CD8-positive, alpha-beta memory T cell (primary cell): ENCODE data around the gene NUBP1. TPM values are rescaled to one million over a fixed set of nuclear protein-coding genes. Genes with fewer than 3 reads are reported as not detected.
A peak's percentile ranks its signal among the peaks of the same experiment; 100 is the strongest.
"Not testable (repeated sequence)": the region's sequence is repeated elsewhere in the genome, so short reads cannot be mapped to it uniquely, and the experiment has no call there.

ENCODE experiments used
- CTCF ChIA-PET: fragments of 350-600 bp; sonication (Branson Sonifier 250); formaldehyde crosslinking; loops from one replicate; lab custom pipeline; 2021; ENCODE audit warnings: antibody characterized with exemption; lab: Charles Lee
- POLR2A ChIA-PET: fragments of 350-600 bp; sonication (Branson Sonifier 250); formaldehyde crosslinking; loops from one replicate; lab custom pipeline; 2021; ENCODE audit warnings: antibody characterized with exemption; lab: Charles Lee
- DNase-seq, 5 donors: peaks; one replicate each; pipeline versions ENCODE4 v3.0.0 to v3.0.0-alpha.2; 2020 to 2022; ENCODE audit warnings: mixed read lengths in 1 of 5
- H3K27ac ChIP-seq: one replicate; pipeline ENCODE4 v1.7.0; 2013; ENCODE audit warnings: low read depth, mild to moderate bottlenecking, low read length, moderate library complexity
- H3K27me3 ChIP-seq: 2 replicates; pipeline ENCODE4 v1.7.0; 2013; ENCODE audit warnings: low read length, mild to moderate bottlenecking; ENCODE audit not compliant: insufficient read depth, poor library complexity, severe bottlenecking
- H3K36me3 ChIP-seq: 2 replicates; pipeline ENCODE4 v1.7.0; 2013; ENCODE audit warnings: mild to moderate bottlenecking, low read length, moderate library complexity; ENCODE audit not compliant: insufficient read depth
- H3K4me1 ChIP-seq: 2 replicates; pipeline ENCODE4 v1.7.0; 2013; ENCODE audit warnings: mild to moderate bottlenecking, low read length, moderate library complexity; ENCODE audit not compliant: insufficient read depth
- H3K4me3 ChIP-seq: 2 replicates; pipeline ENCODE4 v1.7.0; 2013; ENCODE audit warnings: mild to moderate bottlenecking, low read length
- H3K9me3 ChIP-seq: 2 replicates; pipeline ENCODE4 v1.7.0; 2013; ENCODE audit warnings: mild to moderate bottlenecking, low read length
- H3K27ac Mint-ChIP-seq, 8 donors: one replicate each; pipeline ENCODE4 v1.8.0; 2020 to 2021; ENCODE audit warnings: mixed read lengths in 8 of 8, mild to moderate bottlenecking in 6 of 8, inconsistent platforms in 3 of 8, moderate library complexity in 3 of 8
- H3K27me3 Mint-ChIP-seq, 2 donors: one replicate each; pipeline ENCODE4 v1.8.0; 2020 to 2021; ENCODE audit warnings: mixed read lengths in 2 of 2, mild to moderate bottlenecking in 1 of 2, moderate library complexity in 1 of 2
- H3K36me3 Mint-ChIP-seq, 3 donors: one replicate each; pipeline ENCODE4 v1.8.0; 2020 to 2021; ENCODE audit warnings: mixed read lengths in 3 of 3, inconsistent platforms in 1 of 3, mild to moderate bottlenecking in 1 of 3
- H3K4me1 Mint-ChIP-seq, 3 donors: one replicate each; pipeline ENCODE4 v1.8.0; 2020 to 2021; ENCODE audit warnings: mixed read lengths in 3 of 3, inconsistent platforms in 1 of 3, mild to moderate bottlenecking in 1 of 3
- H3K4me3 Mint-ChIP-seq, 7 donors: one replicate each; pipeline ENCODE4 v1.8.0; 2020 to 2021; ENCODE audit warnings: mixed read lengths in 7 of 7, mild to moderate bottlenecking in 6 of 7, moderate library complexity in 4 of 7, inconsistent platforms in 2 of 7
- H3K9me3 Mint-ChIP-seq, 5 donors: one replicate each; pipeline ENCODE4 v1.8.0; 2020 to 2022; ENCODE audit warnings: mixed read lengths in 5 of 5, mild to moderate bottlenecking in 3 of 5, moderate library complexity in 2 of 5, inconsistent platforms in 1 of 5
- polyA plus RNA-seq: library from polyadenylated mRNA; unstranded; fragments of 300-500 nt; fragmentation: Illumina TruSeq; gene quantifications from one replicate; pipeline ENCODE4 v1.2.3, GENCODE V29; 2021
- total RNA-seq, 2 experiments: library from RNA; stranded (reverse); gene quantifications; one replicate each; pipeline ENCODE4 v1.2.3, GENCODE V29; 2021

Gene NUBP1
- total and polyA plus RNA-seq, 3 experiments from 2014 or later, result 30.9 to 43.5 (median 41.3) TPM

DNA sequence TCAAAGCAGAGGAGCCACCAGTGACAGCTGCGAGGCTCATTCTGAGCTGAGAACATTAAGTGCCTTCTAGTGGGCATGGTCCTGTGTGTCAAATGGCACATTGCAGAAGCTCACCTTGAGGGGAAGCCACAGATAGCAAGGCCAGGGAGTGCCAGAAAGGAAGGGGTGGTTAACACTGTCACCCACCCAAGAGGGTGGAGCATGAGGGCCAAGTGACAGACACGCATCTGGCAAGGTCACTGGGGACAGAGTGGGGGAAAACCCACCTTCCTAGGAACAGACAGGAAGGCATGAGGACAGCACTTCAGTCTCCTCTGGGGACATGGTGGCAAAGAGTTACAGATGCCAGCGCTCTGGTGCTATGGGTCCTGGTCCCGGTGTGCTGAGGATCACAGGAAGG is 22.1 kb downstream of the NUBP1 start:
- Histone ChIP-seq H3K4me1 (peaks cover 25% of the 10 kb centered on the region), H3K27ac (no peak overlapping the region), H3K9me3 (no peaks in the 10 kb centered on the region), H3K36me3 (peaks cover 23% of the 10 kb centered on the region), H3K4me3 (no peak overlapping the region), H3K27me3 (no peaks in the 10 kb centered on the region)
- Mint-ChIP-seq H3K27ac (peak overlapping the region; percentile 64 to 100 (median 92)), H3K9me3 (no peaks in the 10 kb centered on the region), H3K27me3 (no peaks in the 10 kb centered on the region), H3K4me3 (peak overlapping the region; percentile 2 to 87 (median 67)), H3K4me1 (peaks cover 35 to 42% (median 36%) of the 10 kb centered on the region in 3 donors), H3K36me3 (peaks cover 18 to 73% (median 18%) of the 10 kb centered on the region in 3 donors)
- peak in 4 of 5 donors; percentile 16 to 66 (median 53) for DNase-seq
- POLR2A ChIA-PET, result no interaction called here
- CTCF ChIA-PET, result no interaction called here

DNA sequence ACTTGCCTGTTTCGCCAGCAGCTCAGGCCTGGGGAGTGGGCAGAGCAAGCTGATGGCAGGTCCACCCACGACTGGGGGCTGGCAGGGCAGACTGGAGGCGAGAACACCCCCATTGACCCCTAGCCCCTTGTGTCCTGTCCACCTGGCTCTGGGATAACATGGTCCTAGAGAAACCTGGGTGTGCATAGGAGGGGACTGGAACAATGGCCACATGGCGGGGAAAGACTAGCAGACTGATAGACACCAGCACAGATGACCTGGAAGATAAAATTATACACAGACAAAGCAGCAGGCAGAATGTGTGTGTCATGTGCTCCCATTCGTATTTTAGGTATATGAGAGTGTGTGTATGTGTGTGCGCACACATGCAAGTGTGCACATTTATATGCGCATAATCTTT is 23.5 kb downstream of the NUBP1 start:
- DNase-seq, result no peak
- Mint-ChIP-seq H3K9me3 (no peaks in the 10 kb centered on the region), H3K27ac (peak overlapping the region in 6 of 8 donors; percentile 61 to 97 (median 76)), H3K36me3 (peaks cover 12 to 59% (median 15%) of the 10 kb centered on the region in 3 donors), H3K4me1 (peaks cover 41 to 51% (median 47%) of the 10 kb centered on the region in 3 donors), H3K27me3 (no peaks in the 10 kb centered on the region), H3K4me3 (no peak overlapping the region)
- H3K36me3 ChIP-seq, result peaks cover 13% of the 10 kb centered on the region
- no peak overlapping the region for H3K27ac ChIP-seq
- H3K4me1 ChIP-seq, result peaks cover 30% of the 10 kb centered on the region
- H3K9me3 ChIP-seq, result no peaks in the 10 kb centered on the region
- CTCF ChIA-PET, result no interaction called here
- H3K27me3 ChIP-seq, result no peaks in the 10 kb centered on the region
- POLR2A ChIA-PET, result no interaction called here
- H3K4me3 ChIP-seq, result no peak overlapping the region

- Mint-ChIP-seq H3K4me3 (no peak overlapping the region), H3K9me3 (no peaks in the 10 kb centered on the region), H3K27me3 (no peaks in the 10 kb centered on the region), H3K36me3 (peaks cover 2 to 37% (median 7%) of the 10 kb centered on the region in 3 donors), H3K4me1 (peaks cover 30 to 39% (median 36%) of the 10 kb centered on the region in 3 donors), H3K27ac (peak overlapping the region in 2 of 8 donors; percentile 57 to 78)
- Histone ChIP-seq H3K4me3 (no peak overlapping the region), H3K9me3 (no peaks in the 10 kb centered on the region), H3K36me3 (no peaks in the 10 kb centered on the region), H3K4me1 (peaks cover 30% of the 10 kb centered on the region), H3K27ac (no peak overlapping the region), H3K27me3 (no peaks in the 10 kb centered on the region)
- ChIA-PET POLR2A (no interaction called here), CTCF (no interaction called here)
- no peak for DNase-seq
Observed at GRCh38 chr16:10769381-10769780, 25.7 kb downstream of the NUBP1 start.

DNA sequence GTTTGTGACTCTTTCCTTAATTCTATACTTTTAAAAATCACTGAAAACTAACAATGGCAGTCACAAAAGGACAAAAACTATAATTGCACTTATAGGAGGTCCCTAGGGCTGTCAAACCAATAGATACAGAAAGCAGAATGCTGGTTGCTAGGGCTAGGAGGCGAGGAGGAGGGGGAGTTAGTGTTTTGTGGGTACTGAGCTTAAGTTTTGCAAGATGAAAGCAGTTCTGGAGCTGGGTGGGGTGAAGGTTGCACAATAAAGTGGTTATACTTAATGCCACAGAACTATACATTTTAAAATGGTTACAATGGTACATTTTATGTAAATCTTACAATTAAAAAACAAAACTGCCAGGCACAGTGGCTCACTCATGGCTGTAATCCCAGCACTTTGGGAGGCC is 27.3 kb downstream of the NUBP1 start:
- H3K9me3 ChIP-seq, result no peaks in the 10 kb centered on the region
- peaks cover 20 to 30% (median 26%) of the 10 kb centered on the region in 3 donors for H3K4me1 Mint-ChIP-seq
- no peak overlapping the region for H3K4me3 ChIP-seq
- CTCF ChIA-PET, result interaction anchor here (0.7 kb wide), 1 partner anchor 149 kb away, joined by 3 read pairs; no protein-coding TSS in a partner anchor
- peak overlapping the region in 3 of 7 donors; percentile 22 to 48 (median 37) for H3K4me3 Mint-ChIP-seq
- peak in 2 of 5 donors; percentile 35 to 52 for DNase-seq
- H3K27ac ChIP-seq, result no peak overlapping the region
- peaks cover 17% of the 10 kb centered on the region for H3K4me1 ChIP-seq
- POLR2A ChIA-PET, result no interaction called here
- no peaks in the 10 kb centered on the region for H3K36me3 ChIP-seq
- H3K27ac Mint-ChIP-seq, result peak overlapping the region in 7 of 8 donors; percentile 25 to 88 (median 81)
- no peaks in the 10 kb centered on the region for H3K27me3 ChIP-seq
- peaks cover 0 to 29% (median 6%) of the 10 kb centered on the region in 3 donors for H3K36me3 Mint-ChIP-seq
- H3K27me3 Mint-ChIP-seq, result no peaks in the 10 kb centered on the region
- H3K9me3 Mint-ChIP-seq, result no peaks in the 10 kb centered on the region

GRCh38 chr16:10776280-10776679 is 32.6 kb downstream of the NUBP1 start:
- H3K27me3 Mint-ChIP-seq, result peaks cover 0 to 1% of the 10 kb centered on the region in 2 donors
- H3K4me3 Mint-ChIP-seq, result peak overlapping the region in 5 of 7 donors; percentile 6 to 74 (median 53)
- ChIA-PET CTCF (no interaction called here), POLR2A (no interaction called here)
- no peaks in the 10 kb centered on the region for H3K36me3 ChIP-seq
- peaks cover under 1% of the 10 kb centered on the region for H3K4me1 ChIP-seq
- H3K36me3 Mint-ChIP-seq, result no peaks in the 10 kb centered on the region
- DNase-seq, result peak in 2 of 5 donors; percentile 33 to 55
- no peak overlapping the region for H3K4me3 ChIP-seq
- H3K27ac ChIP-seq, result no peak overlapping the region
- H3K9me3 Mint-ChIP-seq, result no peaks in the 10 kb centered on the region
- no peaks in the 10 kb centered on the region for H3K27me3 ChIP-seq
- H3K9me3 ChIP-seq, result no peaks in the 10 kb centered on the region
- H3K27ac Mint-ChIP-seq, result peak overlapping the region in 7 of 8 donors; percentile 12 to 89 (median 74)
- peaks cover 9 to 21% (median 20%) of the 10 kb centered on the region in 3 donors for H3K4me1 Mint-ChIP-seq

DNA sequence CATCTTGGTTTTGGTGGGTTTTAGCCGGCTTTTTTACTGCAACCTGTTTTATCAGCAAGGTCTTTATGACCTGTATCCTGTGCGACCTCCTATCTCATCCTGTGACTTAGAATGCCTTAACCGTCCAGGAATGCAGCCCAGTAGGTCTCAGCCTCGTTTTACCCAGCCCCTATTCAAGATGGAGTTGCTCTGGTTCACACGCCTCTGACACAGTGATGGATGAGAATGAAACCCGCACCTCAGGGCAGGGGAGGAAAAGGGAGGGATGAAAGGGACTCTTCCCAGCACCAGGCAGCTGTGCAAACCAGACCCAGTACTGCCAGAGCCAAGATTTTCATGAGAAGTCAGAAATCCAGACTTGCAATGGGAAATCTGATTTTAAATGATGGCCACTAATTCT is 33.3 kb downstream of the NUBP1 start:
- H3K36me3 Mint-ChIP-seq, H3K4me1 ChIP-seq, DNase-seq, H3K4me3 ChIP-seq, H3K27ac ChIP-seq, H3K27me3 ChIP-seq, H3K27me3 Mint-ChIP-seq, CTCF ChIA-PET, POLR2A ChIA-PET, H3K9me3 Mint-ChIP-seq, H3K4me3 Mint-ChIP-seq, H3K36me3 ChIP-seq, H3K9me3 ChIP-seq: not testable (repeated sequence)
- H3K27ac Mint-ChIP-seq, result peak overlapping the region in 1 of 8 donors; percentile 35
- peaks cover 9 to 16% (median 14%) of the 10 kb centered on the region in 3 donors for H3K4me1 Mint-ChIP-seq

GRCh38 chr16:10777356-10777755 is 33.7 kb downstream of the NUBP1 start:
- no peaks in the 10 kb centered on the region for H3K27me3 ChIP-seq
- no peak for DNase-seq
- ChIA-PET POLR2A (no interaction called here), CTCF (no interaction called here)
- Mint-ChIP-seq H3K36me3 (no peaks in the 10 kb centered on the region), H3K27me3 (peaks cover 0 to 1% of the 10 kb centered on the region in 2 donors), H3K9me3 (no peaks in the 10 kb centered on the region), H3K4me3 (no peak overlapping the region), H3K27ac (no peak overlapping the region), H3K4me1 (peaks cover 9 to 16% (median 14%) of the 10 kb centered on the region in 3 donors)
- no peak overlapping the region for H3K4me3 ChIP-seq
- no peaks in the 10 kb centered on the region for H3K4me1 ChIP-seq
- H3K27ac ChIP-seq, result no peak overlapping the region
- no peaks in the 10 kb centered on the region for H3K36me3 ChIP-seq
- H3K9me3 ChIP-seq, result no peaks in the 10 kb centered on the region

- H3K9me3 Mint-ChIP-seq, H3K27me3 ChIP-seq, H3K4me3 ChIP-seq, H3K27ac Mint-ChIP-seq, H3K27me3 Mint-ChIP-seq, POLR2A ChIA-PET, H3K36me3 Mint-ChIP-seq, H3K9me3 ChIP-seq, H3K27ac ChIP-seq, H3K36me3 ChIP-seq, DNase-seq, H3K4me1 ChIP-seq, H3K4me3 Mint-ChIP-seq: not testable (repeated sequence)
- CTCF ChIA-PET, result interaction anchor here (1.8 kb wide), 1 partner anchor 138 kb away, joined by 4 read pairs; no protein-coding TSS in a partner anchor
- peaks cover 6 to 16% (median 14%) of the 10 kb centered on the region in 3 donors for H3K4me1 Mint-ChIP-seq
Observed at GRCh38 chr16:10779908-10780307, 36.3 kb downstream of the NUBP1 start.
